H1 (cell line): ENCODE results near the gene BYSL. TPM values are rescaled to one million over a fixed set of nuclear protein-coding genes. Genes with fewer than 3 reads are reported as not detected.

ENCODE experiments used
- CTCF ChIA-PET: fragments of 300-600 bp; sonication (Branson Sonifier 250); formaldehyde crosslinking; loops from one replicate; lab custom pipeline; 2021; ENCODE audit not compliant: partially characterized antibody; lab: Charles Lee
- POLR2A ChIA-PET: fragments of 300-600 bp; sonication (Branson Sonifier 250); formaldehyde crosslinking; loops from one replicate; lab custom pipeline; 2021; ENCODE audit warnings: inconsistent platforms; ENCODE audit not compliant: partially characterized antibody; lab: Charles Lee
- DNase-seq, 2 experiments: peaks; one replicate each; pipeline versions ENCODE4 v3.0.0 to v3.0.0-alpha.2; 2010 to 2022; ENCODE audit warnings: low spot score in 2 of 2, low read depth in 1 of 2, mixed read lengths in 1 of 2
- FAIRE-seq: peaks from 2 replicates; lab custom pipeline; 2011; peaks lifted over from hg19 to GRCh38; lab: Jason Lieb, UNC
- H2AFZ ChIP-seq: 2 replicates; pipeline ENCODE4 v1.8.1; 2012; ENCODE audit warnings: low read length, inconsistent platforms
- H2AK5ac ChIP-seq: 2 replicates; pipeline ENCODE4 v1.6.1; 2013; ENCODE audit warnings: low read depth, low read length
- H2BK120ac ChIP-seq: replicated peaks from 2 replicates; pipeline ENCODE3; 2013; ENCODE audit warnings: low read depth, low read length, inconsistent platforms
- H2BK12ac ChIP-seq: 2 replicates; pipeline ENCODE4 v1.6.1; 2013; ENCODE audit warnings: low read depth, low read length
- H2BK15ac ChIP-seq: 2 replicates; pipeline ENCODE4 v1.6.1; 2013; ENCODE audit warnings: low read length
- H2BK20ac ChIP-seq: 2 replicates; pipeline ENCODE4 v1.6.1; 2013; ENCODE audit warnings: low read length
- H2BK5ac ChIP-seq: 2 replicates; pipeline ENCODE4 v1.6.1; 2013; ENCODE audit warnings: low read depth, low read length
- H3K14ac ChIP-seq: 2 replicates; pipeline ENCODE4 v1.6.1; 2013; ENCODE audit warnings: inconsistent platforms; ENCODE audit not compliant: insufficient read length
- H3K18ac ChIP-seq: 2 replicates; pipeline ENCODE4 v1.6.1; 2013; ENCODE audit warnings: low read length; ENCODE audit errors: extremely low read depth
- H3K23ac ChIP-seq: 2 replicates; pipeline ENCODE4 v1.6.1; 2013; ENCODE audit warnings: inconsistent platforms; ENCODE audit not compliant: insufficient read length
- H3K23me2 ChIP-seq: 2 replicates; pipeline ENCODE4 v1.6.1; 2013; ENCODE audit warnings: low read depth, low read length
- H3K27ac ChIP-seq: 2 replicates; pipeline ENCODE4 v1.6.1; 2011; ENCODE audit warnings: low read depth, low read length, inconsistent platforms
- H3K27me3 ChIP-seq, 4 experiments: replicated peaks in 1 of 4; 1 replicate in 1 of 4; 2 replicates in 3 of 4; pipeline versions ENCODE4 v1.6.1 to v1.8.1; 2011 to 2013; ENCODE audit warnings: low read length in 3 of 4, mild to moderate bottlenecking in 3 of 4, inconsistent platforms in 2 of 4, mixed read lengths in 2 of 4, moderate library complexity in 1 of 4; ENCODE audit not compliant: control insufficient read depth in 3 of 4, insufficient read depth in 3 of 4; ENCODE audit errors: extremely low read depth in 1 of 4
- H3K36me3 ChIP-seq, 4 experiments: 2 replicates each; pipeline versions ENCODE4 v1.6.1 to v1.8.1; 2011 to 2013; ENCODE audit warnings: mild to moderate bottlenecking in 4 of 4, low read length in 3 of 4, moderate library complexity in 2 of 4, control low read depth in 1 of 4, inconsistent platforms in 1 of 4; ENCODE audit not compliant: insufficient read depth in 4 of 4, control insufficient read depth in 2 of 4
- H3K4ac ChIP-seq: replicated peaks from 2 replicates; pipeline ENCODE3; 2013; ENCODE audit warnings: low read length, low read depth, mixed read lengths, inconsistent platforms; ENCODE audit not compliant: insufficient read length
- H3K4me1 ChIP-seq, 4 experiments: replicated peaks in 1 of 4; 1 replicate in 1 of 4; 2 replicates in 3 of 4; pipeline versions ENCODE4 v1.6.1 to v1.8.1; 2011 to 2013; ENCODE audit warnings: low read length in 3 of 4, inconsistent platforms in 2 of 4, mixed read lengths in 1 of 4; ENCODE audit not compliant: insufficient read depth in 4 of 4, control insufficient read depth in 3 of 4
- H3K4me2 ChIP-seq, 2 experiments: 2 replicates each; pipeline versions ENCODE4 v1.6.1 to v1.8.1; 2011 to 2013; ENCODE audit warnings: low read depth in 2 of 2, low read length in 2 of 2, control low read depth in 1 of 2, inconsistent platforms in 1 of 2, mild to moderate bottlenecking in 1 of 2; ENCODE audit not compliant: insufficient read depth in 1 of 2
- H3K4me3 ChIP-seq, 4 experiments: fragments of 200-600, 300-600 bp in 1 of 4; sonication (generic), shearing (Covaris generic), sonication (Bioruptor Twin) in 1 of 4; 2 replicates each; pipeline versions ENCODE4 v1.5.1 to v1.8.1; 2011 to 2016; ENCODE audit warnings: low read length in 4 of 4, low read depth in 3 of 4, control low read depth in 2 of 4, inconsistent platforms in 2 of 4, mild to moderate bottlenecking in 2 of 4, mixed read lengths in 1 of 4, moderate library complexity in 1 of 4; ENCODE audit not compliant: insufficient read depth in 2 of 4; ENCODE audit errors: extremely low read depth in 1 of 4
- H3K56ac ChIP-seq: replicated peaks from 2 replicates; pipeline ENCODE3; 2013; ENCODE audit warnings: low read depth, mild to moderate bottlenecking, mixed read lengths, low read length, inconsistent platforms; ENCODE audit not compliant: insufficient read length
- H3K79me1 ChIP-seq: 2 replicates; pipeline ENCODE4 v1.6.1; 2013; ENCODE audit warnings: low read depth, low read length, control low read depth
- H3K79me2 ChIP-seq, 2 experiments: 2 replicates each; pipeline versions ENCODE4 v1.6.1 to v1.8.1; 2012 to 2013; ENCODE audit warnings: low read length in 2 of 2, mild to moderate bottlenecking in 2 of 2, inconsistent platforms in 1 of 2; ENCODE audit not compliant: insufficient read depth in 2 of 2, control insufficient read depth in 1 of 2
- H3K9ac ChIP-seq, 4 experiments: replicated peaks in 1 of 4; 1 replicate in 1 of 4; 2 replicates in 3 of 4; pipeline versions ENCODE4 v1.6.1 to v1.8.1; 2011 to 2013; ENCODE audit warnings: low read depth in 3 of 4, low read length in 3 of 4, control low read depth in 2 of 4, mild to moderate bottlenecking in 2 of 4, moderate library complexity in 2 of 4, inconsistent platforms in 1 of 4; ENCODE audit errors: extremely low read depth in 1 of 4
- H3K9me3 ChIP-seq, 2 experiments: 2 replicates each; pipeline versions ENCODE4 v1.6.1 to v1.8.1; 2012 to 2013; ENCODE audit warnings: mild to moderate bottlenecking in 2 of 2, moderate library complexity in 2 of 2, control low read depth in 1 of 2, inconsistent platforms in 1 of 2, low read depth in 1 of 2, low read length in 1 of 2, mixed read lengths in 1 of 2; ENCODE audit not compliant: insufficient read depth in 2 of 2
- H4K20me1 ChIP-seq, 2 experiments: replicated peaks in 1 of 2; 2 replicates each; pipeline versions ENCODE3 to v1.8.1; 2011 to 2013; ENCODE audit warnings: inconsistent platforms in 2 of 2, low read length in 2 of 2, mild to moderate bottlenecking in 1 of 2; ENCODE audit not compliant: insufficient read depth in 2 of 2, control insufficient read depth in 1 of 2
- H4K5ac ChIP-seq: 2 replicates; pipeline ENCODE4 v1.6.1; 2013; ENCODE audit warnings: low read length, low read depth, mixed read lengths, inconsistent platforms; ENCODE audit not compliant: insufficient read length
- H4K8ac ChIP-seq: 2 replicates; pipeline ENCODE4 v1.8.0; 2013; ENCODE audit warnings: mild to moderate bottlenecking, moderate library complexity, low read length, inconsistent platforms; ENCODE audit not compliant: insufficient read depth; ENCODE audit errors: extremely low read depth
- H4K91ac ChIP-seq: replicated peaks from 2 replicates; pipeline ENCODE3; 2013; ENCODE audit warnings: low read length, mixed read lengths, inconsistent platforms; ENCODE audit not compliant: insufficient read length
- E2F6 ChIP-seq: IDR thresholded peaks from 2 replicates; pipeline ENCODE4 v1.6.1; 2012; ENCODE audit warnings: inconsistent platforms
- KDM4A ChIP-seq: IDR thresholded peaks from one replicate; pipeline ENCODE4 v1.7.1; 2012; ENCODE audit warnings: low read depth, mild to moderate bottlenecking, moderate library complexity, low read length, inconsistent platforms; ENCODE audit not compliant: severe bottlenecking
- PHF8 ChIP-seq: fragments of 200-600 bp; sonication (generic); conservative IDR thresholded peaks from 2 replicates; pipeline ENCODE4 v1.7.1; 2012; ENCODE audit warnings: low read depth, mild to moderate bottlenecking, inconsistent platforms, low read length, moderate library complexity
- POLR2AphosphoS5 ChIP-seq: IDR thresholded peaks from 2 replicates; pipeline ENCODE4 v1.6.1; 2011; ENCODE audit warnings: low read depth, low read length
- SAP30 ChIP-seq: fragments of 300-600 bp; sonication (generic); IDR thresholded peaks from 2 replicates; pipeline ENCODE4 v1.7.1; 2012; ENCODE audit warnings: low read length, moderate library complexity, mild to moderate bottlenecking, inconsistent platforms; ENCODE audit not compliant: insufficient read depth, insufficient replicate concordance
- SIN3A ChIP-seq, 2 experiments: IDR thresholded peaks in 1 of 2; conservative IDR thresholded peaks in 1 of 2; 2 replicates each; pipeline ENCODE4 v1.6.1; 2011 to 2012; ENCODE audit warnings: low read length in 2 of 2, improper control_type of control experiment in 1 of 2, low read depth in 1 of 2, mild to moderate bottlenecking in 1 of 2
- TAF1 ChIP-seq: IDR thresholded peaks from 2 replicates; pipeline ENCODE4 v1.6.1; 2011; ENCODE audit warnings: mild to moderate bottlenecking, low read depth, low read length
- TBP ChIP-seq: IDR thresholded peaks from 2 replicates; pipeline ENCODE4 v1.6.1; 2011; ENCODE audit warnings: low read depth, low read length, improper control_type of control experiment
- WGBS, 2 experiments: shearing (Covaris generic) in 1 of 2; methylation state at CpG; one replicate each; pipeline versions ENCODE4 v1.1.6 to v1.1.7; 2013 to 2015; ENCODE audit warnings: low lambda C conversion rate in 2 of 2, mixed read lengths in 2 of 2, inconsistent platforms in 1 of 2, low coverage in 1 of 2, missing lambda C conversion rate in 1 of 2; ENCODE audit not compliant: insufficient replicate concordance in 2 of 2, insufficient coverage in 1 of 2, insufficient read length in 1 of 2; ENCODE audit errors: extremely low coverage in 1 of 2, missing lambda C conversion rate in 1 of 2; 5-methylcytosine and 5-hydroxymethylcytosine counted together
- polyA plus RNA-seq, 7 experiments: library from polyadenylated mRNA; depleted of rRNA in 3 of 7; stranded (reverse) in 5 of 7; unstranded in 2 of 7; fragments of >200 nt in 5 of 7; fragments of 200-250 nt in 2 of 7; gene quantifications; 1 replicate in 5 of 7; 2 replicates in 1 of 7; 4 replicates in 1 of 7; pipeline versions ENCODE4 v1.2.1 to v1.2.3, GENCODE V29; 2011 to 2013; ENCODE audit warnings: missing spikeins in 2 of 7, mixed read lengths in 2 of 7
- total RNA-seq: library from RNA; stranded (reverse); fragmentation: NEBNext Ultra II Directional; extraction: Animal tissue kit (Norgen Biotek cat#: 25700); gene quantifications from 2 replicates; pipeline ENCODE4 v1.2.1, GENCODE V29; 2021

BYSL gene
- total and polyA plus RNA-seq, 2 of the 8 experiments (the other 6 are each of a cell fraction or from before 2014, with no cell fraction given), result 37.3 to 49.2 TPM

GRCh38 chr6:41894366-41895299, 26.7 kb upstream of the BYSL start:
- CTCF ChIA-PET, result interaction anchor here (0.9 to 1.7 kb wide), 4 partner anchors 45 to 155 kb away, joined by 3 to 5 read pairs (median 4); partner anchors contain the start of gene TAF8
- 3% methylated on average over 20 of the region's 56 CpGs; no CpG with 5 or more reads in 1 of the 2 experiments for WGBS, 2 experiments
- TF ChIP-seq E2F6, result 0 out of 2 replicates have a peak, but pooled peaks have one; percentile 17
- peak in 1 of 2 experiments; percentile 35; a peak in 1 of 4 replicates for TF ChIP-seq SIN3A (conservative IDR thresholded peaks at IDR 0.05 in 1 of 2, IDR thresholded peaks at IDR 0.05 in 1 of 2; ENCODE audit: low read depth in 1 of 2, low read length in 2 of 2)
- TF ChIP-seq SAP30, result peak; percentile 37
- peak; percentile 46 for TF ChIP-seq PHF8
- TF ChIP-seq KDM4A, result peak; percentile 41
- no peak for TF ChIP-seq TBP
- 0 out of 2 replicates have a peak, but pooled peaks have one; percentile 42 for TF ChIP-seq TAF1
- TF ChIP-seq POLR2AphosphoS5, result peak; percentile 49; the same call in 1 of the 2 replicates

More at GRCh38 chr6:41894366-41895299, 26.7 kb upstream of the BYSL start:
- Histone ChIP-seq H3K4me1 (peaks cover 0 to 11% (median 4%) of the 10 kb centered on the region in 4 experiments; a peak in 4 of 7 replicates), H3K79me2 (peaks cover 0 to 44% of the 10 kb centered on the region in 2 experiments; a peak in 3 of 4 replicates), H4K5ac (peak overlapping the region; percentile 7), H2BK12ac (peak overlapping the region; percentile 62; the same call in 1 of the 2 replicates), H3K36me3 (no peaks in the 10 kb centered on the region; a peak in 1 of 8 replicates), H2AFZ (peak overlapping the region; percentile 68; the same call in 1 of the 2 replicates), H4K91ac (no peak overlapping the region), H4K20me1 (no peaks in the 10 kb centered on the region), H3K18ac (peak overlapping the region; percentile 81), H3K56ac (peak overlapping the region; percentile 83), H3K4me3 (peak overlapping the region; percentile 80 to 95 (median 86)), H4K8ac (no peak overlapping the region), H2BK15ac (0 out of 2 replicates have a peak overlapping the region, but pooled peaks have one; percentile 6), H3K79me1 (no peaks in the 10 kb centered on the region), H3K27me3 (no peaks in the 10 kb centered on the region), H3K14ac (no peak overlapping the region), H3K9me3 (no peaks in the 10 kb centered on the region), H2BK120ac (no peak overlapping the region), H2BK5ac (peak overlapping the region; percentile 48; the same call in 1 of the 2 replicates), H3K23ac (no peak overlapping the region), H3K4ac (peak overlapping the region; percentile 16), H3K9ac (peak overlapping the region in 3 of 4 experiments; percentile 73 to 97 (median 74); a peak in 6 of 7 replicates), H3K27ac (peak overlapping the region; percentile 78; the same call in 1 of the 2 replicates), H3K4me2 (peak overlapping the region; percentile 96 to 100), H2AK5ac (peak overlapping the region; percentile 16; the same call in 1 of the 2 replicates), H3K23me2 (peaks cover 14% of the 10 kb centered on the region), H2BK20ac (no peak overlapping the region)
- POLR2A ChIA-PET, result interaction anchor here (0.8 to 4.2 kb wide), 20 partner anchors 9 to 162 kb away, joined by 3 to 39 read pairs (median 4); partner anchors contain the start of genes BYSL, MED20, TAF8 and TOMM6
- FAIRE-seq, result no peak
- no peak for DNase-seq
